GM23338 (cell line): ENCODE results near the gene GPC5. TPM values are rescaled to one million over a fixed set of nuclear protein-coding genes. Genes with fewer than 3 reads are reported as not detected.

Experiments used
- ATAC-seq: fragments of 200-7000 bp; cut with Tn5 transposase; 3 replicates; pipeline ENCODE4 v1.9.1; 2020
- DNase-seq: peaks from one replicate; pipeline ENCODE4 v3.0.0-alpha.2; 2015; ENCODE audit warnings: low spot score
- H2AFZ ChIP-seq: fragments of 200-600 bp; sonication (generic); 2 replicates; pipeline ENCODE4 v1.8.0; 2016; ENCODE audit warnings: antibody characterized with exemption, mild to moderate bottlenecking, moderate library complexity
- H3F3A ChIP-seq: fragments of 200-600 bp; sonication (generic); replicated peaks from 2 replicates; pipeline ENCODE4 v1.8.0; 2017; ENCODE audit warnings: antibody characterized with exemption, mixed run types, low read depth
- H3K27ac ChIP-seq: fragments of 200-600 bp; sonication (generic); 2 replicates; pipeline ENCODE4 v1.6.1; 2016; ENCODE audit warnings: low read depth
- H3K27me3 ChIP-seq: fragments of 200-600 bp; sonication (generic); 2 replicates; pipeline ENCODE4 v1.8.0; 2016; ENCODE audit warnings: mild to moderate bottlenecking, mixed run types, moderate library complexity; ENCODE audit not compliant: insufficient read depth
- H3K36me3 ChIP-seq: fragments of 200-600 bp; sonication (generic); 2 replicates; pipeline ENCODE4 v1.8.0; 2016; ENCODE audit warnings: mild to moderate bottlenecking; ENCODE audit not compliant: insufficient read depth
- H3K4me1 ChIP-seq: fragments of 200-600 bp; sonication (generic); 2 replicates; pipeline ENCODE4 v1.8.0; 2016; ENCODE audit warnings: mild to moderate bottlenecking, moderate library complexity; ENCODE audit not compliant: insufficient read depth
- H3K4me2 ChIP-seq: fragments of 200-600 bp; sonication (generic); 2 replicates; pipeline ENCODE4 v1.7.1; 2017; ENCODE audit warnings: mixed run types
- H3K4me3 ChIP-seq: fragments of 200-600 bp; sonication (generic); 2 replicates; pipeline ENCODE4 v1.6.1; 2016; ENCODE audit warnings: mixed run types
- H3K79me2 ChIP-seq: fragments of 200-600 bp; sonication (generic); replicated peaks from 2 replicates; pipeline ENCODE4 v1.8.0; 2017; ENCODE audit warnings: mild to moderate bottlenecking; ENCODE audit not compliant: insufficient read depth
- H3K9me2 ChIP-seq: fragments of 200-600 bp; sonication (generic); 2 replicates; pipeline ENCODE4 v1.8.0; 2017; ENCODE audit not compliant: insufficient read depth
- H4K20me1 ChIP-seq: fragments of 200-600 bp; sonication (generic); replicated peaks from 2 replicates; pipeline ENCODE4 v1.8.0; 2017; ENCODE audit warnings: mild to moderate bottlenecking; ENCODE audit not compliant: insufficient read depth
- H3K27ac Mint-ChIP-seq: 2 replicates; pipeline ENCODE4 v1.8.0; 2020; ENCODE audit warnings: inconsistent platforms, mild to moderate bottlenecking, moderate library complexity, mixed read lengths
- H3K27me3 Mint-ChIP-seq: 3 replicates; pipeline ENCODE4 v1.8.0; 2022; ENCODE audit warnings: low read depth, mild to moderate bottlenecking, moderate library complexity, mixed read lengths, inconsistent platforms; ENCODE audit not compliant: insufficient read depth, poor library complexity
- H3K36me3 Mint-ChIP-seq: 3 replicates; pipeline ENCODE4 v1.8.0; 2021; ENCODE audit warnings: low read depth, mild to moderate bottlenecking, inconsistent platforms, moderate library complexity, mixed read lengths
- H3K4me1 Mint-ChIP-seq: 3 replicates; pipeline ENCODE4 v1.8.0; 2020; ENCODE audit warnings: mild to moderate bottlenecking, inconsistent platforms, mixed read lengths
- H3K4me3 Mint-ChIP-seq: 3 replicates; pipeline ENCODE4 v1.8.0; 2021; ENCODE audit warnings: moderate library complexity, mild to moderate bottlenecking, inconsistent platforms, mixed read lengths
- H3K9me3 Mint-ChIP-seq: 3 replicates; pipeline ENCODE4 v1.8.0; 2020; ENCODE audit warnings: moderate library complexity, mild to moderate bottlenecking, inconsistent platforms, mixed read lengths
- CREB1 ChIP-seq: fragments of 250-450 bp; sonication (Bioruptor Pico); IDR thresholded peaks from 2 replicates; pipeline ENCODE4 v1.5.0; 2020; ENCODE audit warnings: low read depth, mild to moderate bottlenecking, moderate library complexity
- EZH2 ChIP-seq: fragments of 200-600 bp; sonication (generic); IDR thresholded peaks from one replicate; pipeline ENCODE4 v1.8.0; 2017; ENCODE audit warnings: antibody characterized with exemption, mild to moderate bottlenecking, low read depth; ENCODE audit not compliant: unreplicated experiment
- EZH2phosphoT487 ChIP-seq: fragments of 200-600 bp; sonication (generic); IDR thresholded peaks from one replicate; pipeline ENCODE4 v1.8.1; 2018; ENCODE audit warnings: antibody characterized with exemption; ENCODE audit not compliant: unreplicated experiment
- JUNB ChIP-seq: IDR thresholded peaks from one replicate; pipeline ENCODE4 v1.6.1; 2016; ENCODE audit warnings: antibody characterized with exemption; ENCODE audit not compliant: unreplicated experiment
- POLR2AphosphoS5 ChIP-seq: IDR thresholded peaks from 2 replicates; pipeline ENCODE4 v1.6.1; 2016; ENCODE audit warnings: antibody characterized with exemption, low read depth
- STAT1 ChIP-seq: IDR thresholded peaks from one replicate; pipeline ENCODE4 v1.6.1; 2016; ENCODE audit warnings: antibody characterized with exemption; ENCODE audit not compliant: unreplicated experiment
- ZNF114 ChIP-seq: fragments of 250-450 bp; sonication (Bioruptor Pico); IDR thresholded peaks from 2 replicates; pipeline ENCODE4 v1.5.0; 2020; ENCODE audit warnings: mild to moderate bottlenecking, moderate library complexity
- ZNF331 ChIP-seq: fragments of 250-450 bp; sonication (Bioruptor Pico); IDR thresholded peaks from 2 replicates; pipeline ENCODE4 v1.5.0; 2020; ENCODE audit warnings: low read depth, mild to moderate bottlenecking, moderate library complexity
- long read RNA-seq: library from polyadenylated mRNA; unstranded; transcript quantifications from one replicate; pipeline ENCODE4 v2.0.0, GENCODE V29; 2020; ENCODE audit not compliant: unreplicated experiment
- polyA plus RNA-seq: library from polyadenylated mRNA; unstranded; fragments of >200 nt; fragmentation: Nextera tagmentation; extraction: Ambion mirVana; gene quantifications from 2 replicates; pipeline ENCODE4 v1.2.1, GENCODE V29; 2016
- total RNA-seq: library from RNA; depleted of rRNA; stranded (reverse); fragments of >200 nt; shearing (Covaris generic); gene quantifications from 2 replicates; pipeline ENCODE4 v1.2.3, GENCODE V29; 2014; rRNA removed
- TF ChIP-seq, protein P1 (sequence below), 2 experiments: fragments of 200-600 bp in 1 of 2; sonication (generic) in 1 of 2; conservative IDR thresholded peaks; 2 replicates each; pipeline versions ENCODE4 v1.5.1 to v1.6.1; 2016 to 2017; ENCODE audit warnings: antibody characterized with exemption in 2 of 2, low read depth in 2 of 2, mild to moderate bottlenecking in 2 of 2, moderate library complexity in 1 of 2
- TF ChIP-seq, protein P2 (sequence below): IDR thresholded peaks from 2 replicates; pipeline ENCODE4 v1.6.1; 2016; ENCODE audit warnings: antibody characterized with exemption
- TF ChIP-seq, protein P3 (sequence below): fragments of 250-450 bp; sonication (Bioruptor Pico); IDR thresholded peaks from 2 replicates; pipeline ENCODE4 v1.5.0; 2020; ENCODE audit warnings: mild to moderate bottlenecking, moderate library complexity

Gene GPC5
- total RNA-seq (1.1 and 1.2 TPM in 2 replicates), polyA plus RNA-seq (0.78 and 0.95 TPM in 2 replicates)
- long read RNA-seq = 0 reads

DNA sequence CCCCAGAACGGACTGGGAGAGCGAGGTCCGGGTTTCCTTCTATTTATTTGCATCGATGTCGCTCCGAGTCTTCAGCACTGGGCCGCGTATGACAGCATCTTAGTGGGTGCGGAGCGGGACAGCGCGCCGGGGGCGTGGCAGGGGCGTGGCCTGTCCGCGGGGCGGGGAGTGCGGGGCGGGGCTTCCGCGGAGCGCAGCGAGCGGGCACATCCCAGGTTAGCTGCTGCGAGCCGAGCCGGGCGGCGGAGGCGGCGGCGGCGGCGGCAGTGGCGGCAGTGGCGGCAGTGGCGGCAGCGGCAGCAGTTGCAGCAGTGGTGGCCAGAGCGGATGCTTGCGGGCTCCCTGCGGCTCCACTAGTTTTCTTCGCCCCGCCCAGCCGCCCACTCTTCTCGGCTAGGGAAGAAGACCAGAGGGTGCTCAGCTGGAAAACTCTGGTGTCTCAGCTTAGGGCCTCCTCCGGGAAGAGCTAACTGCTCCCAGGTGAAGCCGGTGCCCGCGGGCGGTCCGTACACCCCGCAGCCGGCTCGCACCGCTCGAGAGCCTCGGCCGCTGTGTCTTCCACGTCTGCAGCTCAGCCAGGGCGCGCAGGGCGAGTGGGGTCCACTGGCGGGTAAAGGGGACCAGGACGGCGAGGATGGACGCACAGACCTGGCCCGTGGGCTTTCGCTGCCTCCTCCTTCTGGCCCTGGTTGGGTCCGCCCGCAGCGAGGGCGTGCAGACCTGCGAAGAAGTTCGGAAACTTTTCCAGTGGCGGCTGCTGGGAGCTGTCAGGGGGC lies at the start of gene GPC5:
Gene GPC5 (plus strand): TSS at position 209 of the 776 bp plus-strand sequence.
- TF ChIP-seq EZH2 (peak; percentile 57), JUNB (no peak)
- H3K9me2 ChIP-seq = no peaks in the 10 kb centered on the region
- Mint-ChIP-seq H3K4me1 (peaks cover 3% of the 10 kb centered on the region; the same call in 2 of the 3 replicates), H3K27ac (no peak within 1 kb of the TSS), H3K4me3 (peak within 1 kb of the TSS; percentile 78), H3K27me3 (peaks cover 29% of the 10 kb centered on the region), H3K36me3 (no peaks in the 10 kb centered on the region), H3K9me3 (no peaks in the 10 kb centered on the region; the same call in 2 of the 3 replicates)
- no peaks in the 10 kb centered on the region for H3F3A ChIP-seq
- H3K79me2 ChIP-seq = no peaks in the 10 kb centered on the region
- H3K4me2 ChIP-seq = peak within 1 kb of the TSS; percentile 91
- H2AFZ ChIP-seq = peak within 1 kb of the TSS; percentile 99
- peak within 1 kb of the TSS; percentile 85 for H3K4me3 ChIP-seq
- ATAC-seq (peak; percentile 88), DNase-seq (peak; percentile 76)
- H4K20me1 ChIP-seq = no peaks in the 10 kb centered on the region; the same call in 1 of the 2 replicates
- H3K27me3 ChIP-seq = peaks cover 56% of the 10 kb centered on the region
- H3K36me3 ChIP-seq = no peaks in the 10 kb centered on the region
- no peaks in the 10 kb centered on the region for H3K4me1 ChIP-seq
- no peak within 1 kb of the TSS for H3K27ac ChIP-seq

DNA sequence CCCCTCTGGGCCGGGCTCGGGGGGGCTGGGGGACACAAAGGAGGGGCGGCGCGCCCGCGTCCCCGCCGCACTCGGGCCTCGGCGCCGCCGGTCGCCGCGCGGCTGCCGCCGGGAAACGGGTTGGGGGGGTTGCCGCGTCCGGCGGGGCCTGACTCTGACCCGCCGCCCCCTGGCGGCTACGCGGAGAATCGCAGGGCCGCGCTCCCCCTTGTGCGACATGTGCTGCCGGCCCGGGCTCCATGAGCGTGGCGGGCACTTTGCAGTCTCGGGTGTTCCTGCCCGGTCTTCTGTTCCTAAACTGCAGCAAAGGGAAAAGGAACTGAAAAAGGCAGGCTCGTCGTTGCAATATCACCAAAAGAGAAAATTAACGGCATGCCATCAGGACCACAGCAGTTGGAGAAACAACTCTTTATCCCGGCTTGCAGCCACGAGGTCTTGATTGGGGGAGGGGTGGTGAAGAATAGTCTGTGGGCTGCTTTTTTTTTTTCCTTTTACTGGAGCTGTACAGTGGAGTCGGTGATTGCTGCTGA lies 49.5 kb upstream of the GPC5 start:
- H3F3A ChIP-seq = peaks cover 19% of the 10 kb centered on the region
- H3K4me2 ChIP-seq = peak overlapping the region; percentile 91
- peaks cover 47% of the 10 kb centered on the region for H3K36me3 ChIP-seq
- Mint-ChIP-seq H3K27ac (peak overlapping the region; percentile 100), H3K4me3 (peak overlapping the region; percentile 99), H3K27me3 (peaks cover 14% of the 10 kb centered on the region), H3K9me3 (peaks cover 4% of the 10 kb centered on the region; the same call in 2 of the 3 replicates), H3K36me3 (peaks cover 51% of the 10 kb centered on the region), H3K4me1 (peaks cover 23% of the 10 kb centered on the region)
- ATAC-seq = peak; percentile 40
- peak overlapping the region; percentile 89 for H3K27ac ChIP-seq
- H3K4me3 ChIP-seq = peak overlapping the region; percentile 82
- peaks cover 28% of the 10 kb centered on the region for H3K4me1 ChIP-seq
- no peaks in the 10 kb centered on the region for H3K27me3 ChIP-seq
- peaks cover 46% of the 10 kb centered on the region for H4K20me1 ChIP-seq
- H3K79me2 ChIP-seq = peaks cover 58% of the 10 kb centered on the region
- no peaks in the 10 kb centered on the region for H3K9me2 ChIP-seq
- H2AFZ ChIP-seq = no peak overlapping the region
- peak; percentile 84 for DNase-seq
- TF ChIP-seq, protein P1, sequence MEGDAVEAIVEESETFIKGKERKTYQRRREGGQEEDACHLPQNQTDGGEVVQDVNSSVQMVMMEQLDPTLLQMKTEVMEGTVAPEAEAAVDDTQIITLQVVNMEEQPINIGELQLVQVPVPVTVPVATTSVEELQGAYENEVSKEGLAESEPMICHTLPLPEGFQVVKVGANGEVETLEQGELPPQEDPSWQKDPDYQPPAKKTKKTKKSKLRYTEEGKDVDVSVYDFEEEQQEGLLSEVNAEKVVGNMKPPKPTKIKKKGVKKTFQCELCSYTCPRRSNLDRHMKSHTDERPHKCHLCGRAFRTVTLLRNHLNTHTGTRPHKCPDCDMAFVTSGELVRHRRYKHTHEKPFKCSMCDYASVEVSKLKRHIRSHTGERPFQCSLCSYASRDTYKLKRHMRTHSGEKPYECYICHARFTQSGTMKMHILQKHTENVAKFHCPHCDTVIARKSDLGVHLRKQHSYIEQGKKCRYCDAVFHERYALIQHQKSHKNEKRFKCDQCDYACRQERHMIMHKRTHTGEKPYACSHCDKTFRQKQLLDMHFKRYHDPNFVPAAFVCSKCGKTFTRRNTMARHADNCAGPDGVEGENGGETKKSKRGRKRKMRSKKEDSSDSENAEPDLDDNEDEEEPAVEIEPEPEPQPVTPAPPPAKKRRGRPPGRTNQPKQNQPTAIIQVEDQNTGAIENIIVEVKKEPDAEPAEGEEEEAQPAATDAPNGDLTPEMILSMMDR (conservative IDR thresholded peaks at IDR 0.05; ENCODE audit: low read depth in 2 of 2) = peak; percentile 58 to 73
- TF ChIP-seq EZH2 (no peak), EZH2phosphoT487 (no peak), ZNF331 (no peak), ZNF114 (no peak), JUNB (no peak), CREB1 (CRISPR knock-in tag) (peak; percentile 11; the same call in 1 of the 2 replicates), POLR2AphosphoS5 (peak; percentile 19; the same call in 1 of the 2 replicates), STAT1 (no peak)
- TF ChIP-seq, protein P2, sequence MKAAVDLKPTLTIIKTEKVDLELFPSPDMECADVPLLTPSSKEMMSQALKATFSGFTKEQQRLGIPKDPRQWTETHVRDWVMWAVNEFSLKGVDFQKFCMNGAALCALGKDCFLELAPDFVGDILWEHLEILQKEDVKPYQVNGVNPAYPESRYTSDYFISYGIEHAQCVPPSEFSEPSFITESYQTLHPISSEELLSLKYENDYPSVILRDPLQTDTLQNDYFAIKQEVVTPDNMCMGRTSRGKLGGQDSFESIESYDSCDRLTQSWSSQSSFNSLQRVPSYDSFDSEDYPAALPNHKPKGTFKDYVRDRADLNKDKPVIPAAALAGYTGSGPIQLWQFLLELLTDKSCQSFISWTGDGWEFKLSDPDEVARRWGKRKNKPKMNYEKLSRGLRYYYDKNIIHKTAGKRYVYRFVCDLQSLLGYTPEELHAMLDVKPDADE = no peak
- TF ChIP-seq, protein P3, sequence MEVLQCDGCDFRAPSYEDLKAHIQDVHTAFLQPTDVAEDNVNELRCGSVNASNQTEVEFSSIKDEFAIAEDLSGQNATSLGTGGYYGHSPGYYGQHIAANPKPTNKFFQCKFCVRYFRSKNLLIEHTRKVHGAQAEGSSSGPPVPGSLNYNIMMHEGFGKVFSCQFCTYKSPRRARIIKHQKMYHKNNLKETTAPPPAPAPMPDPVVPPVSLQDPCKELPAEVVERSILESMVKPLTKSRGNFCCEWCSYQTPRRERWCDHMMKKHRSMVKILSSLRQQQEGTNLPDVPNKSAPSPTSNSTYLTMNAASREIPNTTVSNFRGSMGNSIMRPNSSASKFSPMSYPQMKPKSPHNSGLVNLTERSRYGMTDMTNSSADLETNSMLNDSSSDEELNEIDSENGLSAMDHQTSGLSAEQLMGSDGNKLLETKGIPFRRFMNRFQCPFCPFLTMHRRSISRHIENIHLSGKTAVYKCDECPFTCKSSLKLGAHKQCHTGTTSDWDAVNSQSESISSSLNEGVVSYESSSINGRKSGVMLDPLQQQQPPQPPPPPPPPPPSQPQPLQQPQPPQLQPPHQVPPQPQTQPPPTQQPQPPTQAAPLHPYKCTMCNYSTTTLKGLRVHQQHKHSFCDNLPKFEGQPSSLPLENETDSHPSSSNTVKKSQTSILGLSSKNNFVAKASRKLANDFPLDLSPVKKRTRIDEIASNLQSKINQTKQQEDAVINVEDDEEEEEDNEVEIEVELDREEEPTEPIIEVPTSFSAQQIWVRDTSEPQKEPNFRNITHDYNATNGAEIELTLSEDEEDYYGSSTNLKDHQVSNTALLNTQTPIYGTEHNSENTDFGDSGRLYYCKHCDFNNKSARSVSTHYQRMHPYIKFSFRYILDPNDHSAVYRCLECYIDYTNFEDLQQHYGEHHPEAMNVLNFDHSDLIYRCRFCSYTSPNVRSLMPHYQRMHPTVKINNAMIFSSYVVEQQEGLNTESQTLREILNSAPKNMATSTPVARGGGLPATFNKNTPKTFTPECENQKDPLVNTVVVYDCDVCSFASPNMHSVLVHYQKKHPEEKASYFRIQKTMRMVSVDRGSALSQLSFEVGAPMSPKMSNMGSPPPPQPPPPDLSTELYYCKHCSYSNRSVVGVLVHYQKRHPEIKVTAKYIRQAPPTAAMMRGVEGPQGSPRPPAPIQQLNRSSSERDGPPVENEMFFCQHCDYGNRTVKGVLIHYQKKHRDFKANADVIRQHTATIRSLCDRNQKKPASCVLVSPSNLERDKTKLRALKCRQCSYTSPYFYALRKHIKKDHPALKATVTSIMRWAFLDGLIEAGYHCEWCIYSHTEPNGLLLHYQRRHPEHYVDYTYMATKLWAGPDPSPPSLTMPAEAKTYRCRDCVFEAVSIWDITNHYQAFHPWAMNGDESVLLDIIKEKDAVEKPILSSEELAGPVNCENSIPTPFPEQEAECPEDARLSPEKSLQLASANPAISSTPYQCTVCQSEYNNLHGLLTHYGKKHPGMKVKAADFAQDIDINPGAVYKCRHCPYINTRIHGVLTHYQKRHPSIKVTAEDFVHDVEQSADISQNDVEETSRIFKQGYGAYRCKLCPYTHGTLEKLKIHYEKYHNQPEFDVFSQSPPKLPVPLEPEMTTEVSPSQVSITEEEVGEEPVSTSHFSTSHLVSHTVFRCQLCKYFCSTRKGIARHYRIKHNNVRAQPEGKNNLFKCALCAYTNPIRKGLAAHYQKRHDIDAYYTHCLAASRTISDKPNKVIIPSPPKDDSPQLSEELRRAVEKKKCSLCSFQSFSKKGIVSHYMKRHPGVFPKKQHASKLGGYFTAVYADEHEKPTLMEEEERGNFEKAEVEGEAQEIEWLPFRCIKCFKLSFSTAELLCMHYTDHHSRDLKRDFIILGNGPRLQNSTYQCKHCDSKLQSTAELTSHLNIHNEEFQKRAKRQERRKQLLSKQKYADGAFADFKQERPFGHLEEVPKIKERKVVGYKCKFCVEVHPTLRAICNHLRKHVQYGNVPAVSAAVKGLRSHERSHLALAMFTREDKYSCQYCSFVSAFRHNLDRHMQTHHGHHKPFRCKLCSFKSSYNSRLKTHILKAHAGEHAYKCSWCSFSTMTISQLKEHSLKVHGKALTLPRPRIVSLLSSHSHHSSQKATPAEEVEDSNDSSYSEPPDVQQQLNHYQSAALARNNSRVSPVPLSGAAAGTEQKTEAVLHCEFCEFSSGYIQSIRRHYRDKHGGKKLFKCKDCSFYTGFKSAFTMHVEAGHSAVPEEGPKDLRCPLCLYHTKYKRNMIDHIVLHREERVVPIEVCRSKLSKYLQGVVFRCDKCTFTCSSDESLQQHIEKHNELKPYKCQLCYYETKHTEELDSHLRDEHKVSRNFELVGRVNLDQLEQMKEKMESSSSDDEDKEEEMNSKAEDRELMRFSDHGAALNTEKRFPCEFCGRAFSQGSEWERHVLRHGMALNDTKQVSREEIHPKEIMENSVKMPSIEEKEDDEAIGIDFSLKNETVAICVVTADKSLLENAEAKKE (CRISPR knock-in tag) = no peak
